Fibroblast of lung (primary cell): ENCODE data around the gene ATXN2. TPM values are rescaled to one million over a fixed set of nuclear protein-coding genes. Genes with fewer than 3 reads are reported as not detected.

Experiments
- DNase-seq, 2 donors: peaks; one replicate each; pipeline versions ENCODE4 v3.0.0 to v3.0.0-alpha.2; 2010; ENCODE audit warnings: low read depth in 2 of 2
- H2AFZ ChIP-seq: 2 replicates; pipeline ENCODE4 v1.5.1; 2012; ENCODE audit warnings: low read length, control low read depth, inconsistent platforms
- H3K27ac ChIP-seq: 2 replicates; pipeline ENCODE4 v1.5.1; 2011; ENCODE audit warnings: low read length, control low read depth; ENCODE audit not compliant: insufficient read depth
- H3K27me3 ChIP-seq: 2 replicates; pipeline ENCODE4 v1.5.1; 2011; ENCODE audit warnings: mild to moderate bottlenecking, low read length; ENCODE audit not compliant: control insufficient read depth, insufficient read depth
- H3K36me3 ChIP-seq: 2 replicates; pipeline ENCODE4 v1.5.1; 2011; ENCODE audit warnings: low read length; ENCODE audit not compliant: control insufficient read depth, insufficient read depth
- H3K4me1 ChIP-seq: 2 replicates; pipeline ENCODE4 v1.5.1; 2011; ENCODE audit warnings: low read length; ENCODE audit not compliant: control insufficient read depth, insufficient read depth; ENCODE audit errors: extremely low read depth
- H3K4me2 ChIP-seq: 2 replicates; pipeline ENCODE4 v1.5.1; 2011; ENCODE audit warnings: low read length, control low read depth; ENCODE audit not compliant: insufficient read depth; ENCODE audit errors: extremely low read depth
- H3K4me3 ChIP-seq, 4 experiments: fragments of 200-600 bp in 1 of 4; sonication (generic) in 1 of 4; replicated peaks in 1 of 4; 2 replicates each; pipeline ENCODE4 v1.5.1; 2011 to 2016; ENCODE audit warnings: low read length in 4 of 4, low read depth in 3 of 4, mild to moderate bottlenecking in 3 of 4, control low read depth in 2 of 4, inconsistent platforms in 1 of 4, mixed read lengths in 1 of 4; ENCODE audit not compliant: insufficient read depth in 1 of 4; ENCODE audit errors: control extremely low read depth in 1 of 4
- H3K79me2 ChIP-seq: 2 replicates; pipeline ENCODE4 v1.5.1; 2012; ENCODE audit warnings: mild to moderate bottlenecking, low read length, inconsistent platforms; ENCODE audit not compliant: control insufficient read depth, insufficient read depth
- H3K9ac ChIP-seq: 2 replicates; pipeline ENCODE4 v1.5.1; 2011; ENCODE audit warnings: mild to moderate bottlenecking, low read length, control low read depth; ENCODE audit not compliant: insufficient read depth
- H3K9me3 ChIP-seq: 2 replicates; pipeline ENCODE4 v1.5.1; 2012; ENCODE audit warnings: low read depth, low read length; ENCODE audit not compliant: control insufficient read depth, insufficient read depth
- H4K20me1 ChIP-seq: 2 replicates; pipeline ENCODE4 v1.5.1; 2011; ENCODE audit warnings: low read length; ENCODE audit not compliant: control insufficient read depth, insufficient read depth; ENCODE audit errors: extremely low read depth
- EZH2 ChIP-seq: IDR thresholded peaks from 2 replicates; pipeline ENCODE4 v1.5.1; 2012; ENCODE audit warnings: low read length, control low read depth, mild to moderate bottlenecking; ENCODE audit errors: missing control alignments
- polyA plus RNA-seq, 2 donors: library from polyadenylated mRNA; depleted of rRNA in 1 of 2; stranded (reverse) in 1 of 2; unstranded in 1 of 2; fragments of >200 nt; gene quantifications; 2 replicates each; pipeline ENCODE4 v1.2.1, GENCODE V29; 2011 to 2012; ENCODE audit warnings: missing spikeins in 1 of 2
- total RNA-seq: library from RNA; depleted of rRNA; stranded (reverse); fragments of >200 nt; gene quantifications from 2 replicates; pipeline ENCODE4 v1.2.1, GENCODE V29; 2014
- TF ChIP-seq, protein P1 (sequence below), 2 donors: IDR thresholded peaks in 1 of 2; conservative IDR thresholded peaks in 1 of 2; 1 replicate in 1 of 2; 2 replicates in 1 of 2; pipeline ENCODE4 v1.5.1; 2011 to 2012; ENCODE audit warnings: low read length in 2 of 2, control low read depth in 1 of 2, inconsistent platforms in 1 of 2, low read depth in 1 of 2, mild to moderate bottlenecking in 1 of 2

The ATXN2 gene
- total and polyA plus RNA-seq, 2 donors (not counting 1 experiment from before 2014, with no cell fraction given), result 25.9 to 31.2 TPM

DNA sequence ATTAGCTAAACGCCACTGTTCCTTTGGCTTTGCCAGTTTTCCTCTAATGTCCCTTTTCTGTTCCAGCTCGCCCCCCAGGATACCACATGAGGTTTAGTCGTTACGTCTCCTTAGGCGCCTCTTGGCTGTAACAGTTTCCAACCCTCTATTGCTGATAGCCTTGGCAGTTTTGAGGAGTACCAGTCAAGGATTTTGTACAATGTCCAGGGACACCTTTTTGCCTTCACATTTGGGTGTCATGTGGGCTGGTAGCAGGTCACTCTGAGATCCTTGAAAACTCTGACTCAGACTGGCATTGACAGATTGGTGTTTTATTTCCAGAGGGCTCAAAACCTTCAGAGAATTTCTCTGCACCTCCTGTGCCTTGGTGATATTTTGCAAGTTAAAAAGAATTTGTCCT lies 179.3 kb downstream of the ATXN2 start:
- Histone ChIP-seq H4K20me1 (no peaks in the 10 kb centered on the region), H3K36me3 (peaks cover 8% of the 10 kb centered on the region)

GRCh38 chr12:111418594-111418880 lies 180.6 kb downstream of the ATXN2 start:
- no peaks in the 10 kb centered on the region for H3K27me3 ChIP-seq
- DNase-seq, result no peak
- peaks cover 87% of the 10 kb centered on the region for H3K79me2 ChIP-seq
- no peak overlapping the region for H2AFZ ChIP-seq
- H3K4me3 ChIP-seq, result no peak overlapping the region
- no peak overlapping the region for H3K9ac ChIP-seq
- TF ChIP-seq, protein P1, sequence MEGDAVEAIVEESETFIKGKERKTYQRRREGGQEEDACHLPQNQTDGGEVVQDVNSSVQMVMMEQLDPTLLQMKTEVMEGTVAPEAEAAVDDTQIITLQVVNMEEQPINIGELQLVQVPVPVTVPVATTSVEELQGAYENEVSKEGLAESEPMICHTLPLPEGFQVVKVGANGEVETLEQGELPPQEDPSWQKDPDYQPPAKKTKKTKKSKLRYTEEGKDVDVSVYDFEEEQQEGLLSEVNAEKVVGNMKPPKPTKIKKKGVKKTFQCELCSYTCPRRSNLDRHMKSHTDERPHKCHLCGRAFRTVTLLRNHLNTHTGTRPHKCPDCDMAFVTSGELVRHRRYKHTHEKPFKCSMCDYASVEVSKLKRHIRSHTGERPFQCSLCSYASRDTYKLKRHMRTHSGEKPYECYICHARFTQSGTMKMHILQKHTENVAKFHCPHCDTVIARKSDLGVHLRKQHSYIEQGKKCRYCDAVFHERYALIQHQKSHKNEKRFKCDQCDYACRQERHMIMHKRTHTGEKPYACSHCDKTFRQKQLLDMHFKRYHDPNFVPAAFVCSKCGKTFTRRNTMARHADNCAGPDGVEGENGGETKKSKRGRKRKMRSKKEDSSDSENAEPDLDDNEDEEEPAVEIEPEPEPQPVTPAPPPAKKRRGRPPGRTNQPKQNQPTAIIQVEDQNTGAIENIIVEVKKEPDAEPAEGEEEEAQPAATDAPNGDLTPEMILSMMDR (conservative IDR thresholded peaks at IDR 0.05 in 1 of 2, IDR thresholded peaks at IDR 0.05 in 1 of 2; ENCODE audit: low read depth in 1 of 2, low read length in 2 of 2), result no peak
- TF ChIP-seq EZH2, result no peak
- peaks cover 8% of the 10 kb centered on the region for H3K36me3 ChIP-seq
- peaks cover 9% of the 10 kb centered on the region for H3K4me1 ChIP-seq
- H3K27ac ChIP-seq, result no peak overlapping the region
- no peaks in the 10 kb centered on the region for H4K20me1 ChIP-seq
- H3K9me3 ChIP-seq, result no peaks in the 10 kb centered on the region
- no peak overlapping the region for H3K4me2 ChIP-seq

More for the DNA sequence above, 179.3 kb downstream of the ATXN2 start:
- Histone ChIP-seq H3K4me3 (no peak overlapping the region), H3K4me1 (peaks cover under 1% of the 10 kb centered on the region), H2AFZ (no peak overlapping the region), H3K9ac (no peak overlapping the region), H3K27ac (no peak overlapping the region), H3K79me2 (peaks cover 85% of the 10 kb centered on the region), H3K27me3 (no peaks in the 10 kb centered on the region), H3K9me3 (no peaks in the 10 kb centered on the region), H3K4me2 (no peak overlapping the region)
- TF ChIP-seq, protein P1 (conservative IDR thresholded peaks at IDR 0.05 in 1 of 2, IDR thresholded peaks at IDR 0.05 in 1 of 2; ENCODE audit: low read depth in 1 of 2, low read length in 2 of 2), result no peak
- no peak for DNase-seq

GRCh38 chr12:111417784-111418593 lies 181.1 kb downstream of the ATXN2 start:
- Histone ChIP-seq H2AFZ (no peak overlapping the region), H3K27me3 (no peaks in the 10 kb centered on the region), H3K4me3 (no peak overlapping the region), H3K9me3 (no peaks in the 10 kb centered on the region), H3K79me2 (peaks cover 89% of the 10 kb centered on the region), H3K27ac (no peak overlapping the region), H3K36me3 (peaks cover 8% of the 10 kb centered on the region), H3K4me2 (no peak overlapping the region), H3K4me1 (peaks cover 14% of the 10 kb centered on the region), H3K9ac (no peak overlapping the region), H4K20me1 (no peaks in the 10 kb centered on the region)
- TF ChIP-seq, protein P1 (conservative IDR thresholded peaks at IDR 0.05 in 1 of 2, IDR thresholded peaks at IDR 0.05 in 1 of 2; ENCODE audit: low read depth in 1 of 2, low read length in 2 of 2), result no peak
- DNase-seq, result no peak
